HG03280 (cell line): ENCODE results near the gene DOLK.

Experiments
- ATAC-seq: cut with Tn5 transposase; IDR thresholded peaks from one replicate; pipeline ENCODE4 v1.9.1; 2021; ENCODE audit warnings: mild to moderate bottlenecking, moderate library complexity; ENCODE audit not compliant: unreplicated experiment

The DOLK gene

DNA sequence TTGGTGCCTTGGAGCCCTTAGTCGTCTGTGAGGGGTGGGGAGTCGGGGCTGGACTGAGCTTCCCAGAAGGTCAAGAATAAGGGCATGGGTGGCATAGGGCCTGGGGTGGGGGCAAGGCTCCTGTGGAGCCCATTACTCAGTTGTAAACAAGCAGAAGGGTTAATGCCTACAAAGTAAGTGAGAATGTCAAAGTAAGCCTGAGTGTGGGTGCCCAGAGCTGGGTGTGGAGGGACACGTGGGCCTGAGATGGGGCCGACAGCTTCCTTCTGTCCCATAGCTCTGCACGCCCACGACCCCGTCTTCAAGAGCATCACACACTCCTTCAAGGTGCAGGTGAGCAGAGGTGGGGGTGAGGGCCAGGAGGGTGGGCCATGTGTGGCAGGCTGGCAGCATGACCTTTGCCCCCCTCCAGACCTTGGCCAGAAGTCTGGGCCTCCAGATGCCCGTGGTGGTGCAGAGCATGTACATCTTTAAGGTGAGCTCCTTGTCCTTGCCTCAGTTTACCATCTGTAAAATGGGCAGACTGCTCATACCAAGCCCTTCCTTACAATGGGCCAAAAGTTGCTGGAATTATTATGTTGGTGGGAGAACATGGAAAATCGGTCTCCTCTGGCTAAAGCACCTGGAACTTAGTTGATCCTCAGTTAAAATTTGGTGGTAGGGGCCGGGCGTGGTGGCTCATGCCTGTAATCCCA lies 11.1 kb downstream of the DOLK start:
- ATAC-seq, result no peak

DNA sequence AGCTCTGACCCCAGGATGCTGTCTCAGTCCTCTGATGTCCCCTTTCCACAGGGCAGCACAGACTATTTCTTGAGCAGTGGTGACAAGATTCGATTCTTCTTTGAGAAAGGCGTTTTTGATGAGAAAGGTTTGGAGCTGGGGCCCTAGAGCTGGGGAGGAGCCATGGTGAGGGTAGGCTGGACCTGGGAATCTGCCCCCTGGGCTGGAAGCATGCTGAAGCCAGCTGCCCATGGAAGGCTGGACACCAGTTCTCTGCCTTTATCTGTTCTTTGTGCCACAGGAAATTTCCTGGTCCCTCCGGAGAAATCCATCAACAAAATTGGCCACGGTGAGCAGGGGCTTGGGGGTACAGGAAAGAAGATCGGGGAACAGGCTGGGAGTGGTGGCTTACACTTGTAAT lies 13.7 kb downstream of the DOLK start:
- no peak for ATAC-seq

DNA sequence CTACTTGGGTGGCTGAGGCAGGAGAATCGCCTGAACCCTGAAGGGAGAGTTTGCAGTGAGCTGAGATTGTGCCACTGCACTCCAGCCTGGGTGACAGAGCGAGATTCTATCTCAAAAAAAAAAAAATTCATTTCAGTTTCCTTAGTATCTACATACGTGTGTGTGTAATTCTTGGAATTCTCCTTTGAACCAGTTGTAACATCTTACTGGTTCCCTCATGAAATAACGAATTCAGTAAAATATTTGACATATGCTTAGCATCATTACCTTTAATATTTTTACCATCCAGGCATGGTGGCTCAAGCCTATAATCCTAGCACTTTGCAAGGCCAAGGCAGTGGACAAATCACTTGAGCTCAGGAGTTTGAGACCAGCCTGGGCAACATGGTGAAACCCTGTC lies 17.8 kb downstream of the DOLK start:
- ATAC-seq, result no peak

DNA sequence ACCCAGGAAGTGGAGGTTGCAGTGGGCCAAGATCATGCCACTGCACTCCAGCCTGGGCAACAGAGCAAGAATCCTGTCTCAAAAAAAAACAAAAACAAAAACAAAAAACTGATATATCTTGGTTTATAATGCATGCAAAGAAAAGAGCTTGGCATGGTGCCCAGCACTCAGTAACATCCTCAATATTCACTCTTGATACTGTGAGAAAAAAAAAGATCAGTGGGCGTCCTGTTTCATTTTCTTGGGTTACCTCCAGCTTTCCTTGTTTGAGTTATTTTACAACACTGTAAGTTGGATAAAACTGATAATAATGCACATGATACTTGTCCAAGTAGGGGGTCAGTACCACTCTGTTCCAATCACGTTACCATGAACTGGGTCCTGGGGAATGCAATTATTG lies 18.8 kb downstream of the DOLK start:
- ATAC-seq, result no peak

DNA sequence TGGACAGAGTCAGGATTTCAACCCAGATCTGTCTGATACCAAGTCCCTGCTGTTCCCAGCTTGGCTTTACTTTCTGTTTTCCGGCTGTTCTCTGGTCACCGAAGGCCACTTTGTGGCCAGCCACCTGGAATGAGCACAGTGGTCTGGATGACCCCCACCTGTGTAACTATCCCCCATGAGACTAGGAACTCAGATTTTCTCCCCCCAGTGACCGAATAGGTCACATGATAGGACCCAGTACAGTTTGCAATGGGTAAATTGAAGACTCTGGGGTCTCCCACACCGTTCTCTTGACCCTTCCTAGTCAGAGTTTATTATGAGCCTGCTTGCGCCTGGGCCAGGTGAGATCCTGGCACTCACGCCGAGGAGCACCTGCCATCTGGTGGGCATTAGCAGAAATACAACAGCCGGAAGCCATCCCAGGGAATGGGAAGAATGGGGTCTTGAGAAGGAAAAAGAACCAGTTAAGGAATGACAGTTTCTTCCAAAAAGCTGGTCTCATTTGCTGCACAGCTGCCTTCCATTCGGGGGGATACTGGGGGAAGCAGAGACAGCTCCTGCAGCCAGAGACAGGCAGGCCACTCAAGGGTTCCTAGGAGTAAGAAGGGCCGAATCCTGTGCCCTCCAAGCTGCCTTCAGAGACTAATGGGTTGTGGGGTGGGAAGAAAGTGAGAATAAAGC lies 19.5 kb downstream of the DOLK start:
- no peak for ATAC-seq

DNA sequence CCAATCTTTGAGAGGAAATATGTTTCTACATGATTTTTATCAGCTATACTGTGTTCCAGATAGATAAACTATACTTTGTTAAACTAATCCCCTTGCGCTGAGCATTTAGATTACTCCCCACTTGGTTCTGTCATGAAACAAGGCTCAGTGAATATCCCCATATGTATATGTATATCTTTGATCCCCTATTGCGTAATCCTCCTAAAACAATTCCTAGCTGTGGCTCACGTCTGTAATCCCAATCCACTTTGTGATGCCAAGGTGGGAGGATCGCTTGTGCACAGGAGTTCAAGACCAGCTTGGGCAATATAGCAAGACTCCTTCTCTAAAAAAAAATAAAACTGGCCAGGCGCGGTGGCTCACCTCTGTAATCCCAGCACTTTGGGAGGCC lies 23.9 kb downstream of the DOLK start:
- ATAC-seq, result no peak

DNA sequence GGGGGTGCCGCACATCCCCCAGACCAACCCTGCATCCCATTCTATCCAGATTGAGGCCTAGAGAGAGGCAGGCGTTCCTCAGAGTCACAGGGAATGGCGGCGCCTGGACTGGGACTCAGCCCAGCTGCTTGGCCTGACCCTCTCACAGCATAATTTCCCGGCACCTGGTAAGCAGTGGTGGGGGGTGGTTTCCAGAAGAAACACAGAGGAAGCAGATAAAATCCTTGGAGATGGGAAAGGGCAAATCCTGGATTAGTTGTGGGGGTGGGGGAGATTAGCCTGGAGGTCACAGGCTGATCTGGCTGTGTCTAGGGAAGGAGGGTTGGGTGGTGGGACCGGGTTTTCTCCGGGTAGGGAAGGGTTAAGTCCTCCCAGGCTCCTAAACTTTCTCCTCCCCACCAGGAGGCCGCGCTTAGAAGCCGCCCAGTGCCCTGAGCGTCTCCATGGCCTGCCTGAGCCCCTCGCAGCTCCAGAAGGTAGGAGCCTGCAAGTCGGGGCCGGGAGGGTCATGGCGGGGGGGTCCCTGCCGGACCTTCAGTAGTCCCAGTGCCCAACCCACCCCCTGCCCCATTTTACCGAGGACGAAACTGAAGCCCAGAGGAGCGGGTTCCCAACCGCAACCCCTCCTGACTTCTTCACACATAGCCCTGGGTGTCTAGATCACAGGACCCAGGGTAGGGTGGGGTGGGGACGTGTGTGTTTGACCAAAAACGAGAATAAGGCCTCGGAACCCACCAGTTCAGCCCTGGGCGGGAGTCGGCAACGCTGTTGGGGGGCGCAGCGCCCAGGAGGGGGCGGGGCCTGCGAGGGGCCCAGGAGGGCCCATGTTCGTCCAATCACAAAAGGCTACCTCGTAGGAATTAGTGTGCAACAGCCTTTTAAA lies 25.3 kb downstream of the DOLK start:
- ATAC-seq, result no peak

DNA sequence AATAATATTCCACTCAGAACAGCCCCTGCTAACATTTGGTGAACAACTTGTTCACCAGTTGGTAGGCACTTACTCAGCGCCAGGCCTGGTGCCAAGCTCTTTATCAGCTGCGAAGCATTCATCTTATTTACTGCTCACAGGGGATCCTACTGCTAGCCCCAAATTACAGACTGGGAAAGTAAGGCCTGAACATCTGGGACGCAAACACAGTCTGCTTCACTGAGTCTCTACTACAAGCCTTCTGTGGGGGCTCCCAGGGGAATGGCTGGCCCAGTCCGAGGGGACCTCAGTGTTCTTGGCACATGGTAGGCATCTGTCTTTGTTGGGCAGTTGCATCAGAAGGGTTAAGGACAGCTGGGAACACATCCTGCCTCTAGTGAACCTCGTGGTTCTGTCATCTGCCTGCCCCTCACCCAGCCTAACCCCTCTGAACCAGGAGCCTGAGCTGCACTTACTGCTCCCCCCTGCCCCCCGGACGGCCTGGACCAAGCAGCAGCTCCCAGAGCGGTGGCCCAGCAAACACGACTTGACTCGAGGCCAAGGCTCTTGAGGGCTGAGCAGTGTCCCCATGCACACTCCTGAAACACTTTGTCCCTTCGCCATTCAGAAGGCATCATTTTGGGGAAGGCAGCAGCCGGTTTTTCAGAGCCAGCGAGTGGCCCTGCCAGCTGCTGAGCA lies 26.9 kb downstream of the DOLK start, which contains the start of gene PHYHD1:
TSS of gene PHYHD1 (plus strand) at position 602 of the 678 bp plus-strand sequence. CDS start 1,342 bp downstream, outside the sequence.
- no peak for ATAC-seq

DNA sequence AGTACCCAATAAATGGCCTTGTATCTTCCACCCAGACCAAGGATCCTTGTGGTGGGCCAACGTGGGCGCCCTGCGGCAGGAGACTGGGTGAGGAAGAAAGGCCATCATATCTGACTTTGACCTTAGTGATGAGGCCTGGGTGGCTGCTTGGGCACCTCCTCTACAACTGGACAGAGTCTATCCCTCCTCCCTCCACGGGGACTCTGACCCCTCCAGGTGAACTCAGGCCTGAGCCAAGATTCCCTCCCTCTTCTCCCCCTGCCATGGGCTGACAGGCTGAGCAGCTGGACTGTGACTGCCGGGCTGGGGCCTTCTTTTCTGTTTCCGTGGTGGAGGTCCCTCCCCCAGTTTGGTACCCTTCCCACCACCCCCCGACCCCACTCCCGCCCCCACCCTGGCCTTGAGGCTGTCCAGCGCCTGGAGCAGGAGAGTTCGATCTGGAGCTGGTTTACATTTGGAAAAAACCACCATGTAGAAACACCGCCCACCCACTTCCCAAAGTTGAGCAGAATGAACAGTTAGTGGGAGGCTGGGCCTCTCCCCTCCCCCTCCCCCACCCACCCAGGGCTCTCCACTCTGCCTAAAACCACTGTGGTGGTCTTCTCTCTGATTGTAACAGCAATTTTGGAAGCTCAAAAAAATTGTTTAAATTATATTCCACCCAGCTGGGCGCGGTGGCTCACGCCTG lies 27.9 kb downstream of the DOLK start:
- ATAC-seq, result no peak

DNA sequence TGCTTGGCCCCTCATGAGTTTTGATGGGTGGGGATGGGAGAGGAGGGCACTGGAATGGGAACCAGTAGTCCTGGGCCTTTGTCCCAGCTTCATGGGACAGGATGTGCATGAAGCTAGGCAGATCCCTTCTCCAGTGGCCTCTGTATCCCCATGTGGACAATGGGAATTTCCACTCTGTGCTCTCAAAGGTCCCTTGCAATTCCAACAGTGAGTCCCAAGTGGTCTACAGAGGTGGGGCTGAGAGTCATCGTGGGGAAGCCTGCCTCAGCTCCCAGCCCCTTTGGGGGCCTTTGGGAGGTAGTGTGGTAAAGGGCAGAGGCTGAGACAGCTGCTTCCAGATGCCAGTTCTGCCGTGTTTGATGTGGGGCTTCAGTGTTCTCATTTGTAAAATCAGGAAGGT lies 28.5 kb downstream of the DOLK start:
- ATAC-seq, result no peak

DNA sequence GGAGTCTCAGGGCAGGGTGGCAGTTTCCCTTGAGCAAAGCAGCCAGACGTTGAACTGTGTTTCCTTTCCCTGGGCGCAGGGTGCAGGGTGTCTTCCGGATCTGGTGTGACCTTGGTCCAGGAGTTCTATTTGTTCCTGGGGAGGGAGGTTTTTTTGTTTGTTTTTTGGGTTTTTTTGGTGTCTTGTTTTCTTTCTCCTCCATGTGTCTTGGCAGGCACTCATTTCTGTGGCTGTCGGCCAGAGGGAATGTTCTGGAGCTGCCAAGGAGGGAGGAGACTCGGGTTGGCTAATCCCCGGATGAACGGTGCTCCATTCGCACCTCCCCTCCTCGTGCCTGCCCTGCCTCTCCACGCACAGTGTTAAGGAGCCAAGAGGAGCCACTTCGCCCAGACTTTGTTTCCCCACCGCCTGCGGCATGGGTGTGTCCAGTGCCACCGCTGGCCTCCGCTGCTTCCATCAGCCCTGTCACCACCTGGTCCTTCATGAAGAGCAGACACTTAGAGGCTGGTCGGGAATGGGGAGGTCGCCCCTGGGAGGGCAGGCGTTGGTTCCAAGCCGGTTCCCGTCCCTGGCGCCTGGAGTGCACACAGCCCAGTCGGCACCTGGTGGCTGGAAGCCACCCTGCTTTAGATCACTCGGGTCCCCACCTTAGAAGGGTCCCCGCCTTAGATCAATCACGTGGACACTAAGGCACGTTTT lies 30.1 kb downstream of the DOLK start:
- ATAC-seq, result no peak

DNA sequence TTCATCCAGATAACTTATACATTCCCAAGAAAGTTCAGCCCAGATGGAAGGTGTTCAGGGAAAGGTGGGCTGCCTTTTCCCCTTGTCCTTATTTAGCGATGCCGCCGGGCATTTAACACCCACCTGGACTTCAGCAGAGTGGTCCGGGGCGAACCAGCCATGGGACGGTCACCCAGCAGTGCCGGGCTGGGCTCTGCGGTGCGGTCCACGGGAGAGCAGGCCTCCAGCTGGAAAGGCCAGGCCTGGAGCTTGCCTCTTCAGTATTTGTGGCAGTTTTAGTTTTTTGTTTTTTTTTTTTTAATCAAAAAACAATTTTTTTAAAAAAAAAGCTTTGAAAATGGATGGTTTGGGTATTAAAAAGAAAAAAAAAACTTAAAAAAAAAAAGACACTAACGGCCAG lies 30.7 kb downstream of the DOLK start:
- no peak for ATAC-seq

DNA sequence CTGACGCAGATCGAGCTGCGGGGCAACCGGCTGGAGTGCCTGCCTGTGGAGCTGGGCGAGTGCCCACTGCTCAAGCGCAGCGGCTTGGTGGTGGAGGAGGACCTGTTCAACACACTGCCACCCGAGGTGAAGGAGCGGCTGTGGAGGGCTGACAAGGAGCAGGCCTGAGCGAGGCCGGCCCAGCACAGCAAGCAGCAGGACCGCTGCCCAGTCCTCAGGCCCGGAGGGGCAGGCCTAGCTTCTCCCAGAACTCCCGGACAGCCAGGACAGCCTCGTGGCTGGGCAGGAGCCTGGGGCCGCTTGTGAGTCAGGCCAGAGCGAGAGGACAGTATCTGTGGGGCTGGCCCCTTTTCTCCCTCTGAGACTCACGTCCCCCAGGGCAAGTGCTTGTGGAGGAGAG lies 31.2 kb downstream of the DOLK start:
- no peak for ATAC-seq

DNA sequence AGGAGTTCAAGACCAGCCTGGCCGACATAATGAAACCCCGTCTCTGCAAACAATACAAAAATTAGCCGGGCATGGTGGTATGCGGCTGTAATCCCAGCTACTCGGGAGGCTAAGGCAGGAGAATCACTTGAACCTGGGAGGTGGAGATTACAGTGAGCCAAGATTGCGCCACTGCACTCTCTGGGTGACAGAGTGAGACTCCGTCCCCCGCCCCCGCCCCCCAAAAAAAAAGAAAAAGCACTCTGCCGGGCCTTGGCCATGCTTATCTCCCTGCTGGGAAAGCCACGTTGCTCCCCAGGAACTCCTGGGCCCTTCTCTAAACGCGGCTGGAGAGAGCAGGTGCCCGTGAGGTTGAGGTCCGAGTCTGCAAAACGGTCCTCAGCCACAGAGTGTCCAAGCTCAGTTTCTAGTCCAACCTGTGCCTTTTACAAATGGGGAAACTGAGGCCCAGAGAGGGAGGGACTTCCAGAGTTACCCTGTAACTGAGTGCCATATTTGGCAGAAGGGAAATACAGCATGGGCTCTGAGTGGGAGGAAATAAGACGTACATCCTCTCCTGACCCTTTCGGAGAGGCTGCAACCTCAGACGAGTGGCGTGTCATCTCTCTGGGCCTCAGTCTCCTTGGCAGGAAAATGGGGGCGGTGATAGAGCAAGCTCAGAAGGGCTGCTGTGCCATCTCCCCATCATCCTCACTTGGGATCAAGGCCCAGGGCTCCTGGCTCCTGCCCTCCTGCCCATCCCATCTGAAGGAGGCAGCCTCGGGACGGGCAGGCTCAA lies 33.2 kb downstream of the DOLK start:
- ATAC-seq, result no peak

DNA sequence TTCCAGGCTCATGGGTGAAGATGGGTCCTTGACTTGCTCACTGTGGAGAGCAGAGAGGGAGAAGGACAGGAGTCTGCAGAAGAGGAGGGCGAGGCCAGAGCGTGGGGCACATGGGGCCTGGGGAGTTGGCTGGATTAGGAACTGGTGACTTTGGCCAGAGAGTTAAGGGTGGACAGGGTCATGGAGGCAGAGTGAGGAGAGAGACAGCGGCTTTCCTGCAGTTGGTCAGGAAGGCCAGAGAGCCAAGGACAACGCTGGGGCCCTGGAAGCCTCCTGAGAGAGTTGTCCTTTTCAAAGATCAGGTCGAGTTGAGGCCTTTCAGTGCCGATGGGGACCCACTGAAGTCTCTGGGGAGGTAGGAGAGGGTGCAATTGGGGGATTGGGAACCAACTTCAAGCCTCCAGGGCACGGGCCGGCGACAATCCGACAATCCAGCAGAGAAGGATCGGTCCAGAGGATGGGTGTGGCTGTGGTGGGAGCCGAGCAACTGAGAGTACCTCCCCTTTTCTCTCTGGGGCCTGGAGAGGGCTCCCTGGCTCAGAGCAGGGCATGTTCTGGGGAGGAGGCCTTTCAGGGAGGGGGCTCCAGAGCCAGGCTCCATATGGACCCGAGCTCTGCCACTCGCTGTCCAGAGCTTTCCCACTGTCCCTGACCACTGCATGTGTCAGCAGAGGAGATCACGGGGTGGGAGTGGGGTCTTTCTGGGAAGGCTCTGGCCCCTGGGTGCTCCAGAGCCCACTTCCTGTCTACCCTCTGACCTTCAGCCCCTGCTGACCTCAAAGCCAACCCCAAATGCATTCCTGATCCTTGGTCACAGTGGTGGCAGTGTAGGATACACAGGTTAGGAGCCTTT lies 34.1 kb downstream of the DOLK start:
- no peak for ATAC-seq

DNA sequence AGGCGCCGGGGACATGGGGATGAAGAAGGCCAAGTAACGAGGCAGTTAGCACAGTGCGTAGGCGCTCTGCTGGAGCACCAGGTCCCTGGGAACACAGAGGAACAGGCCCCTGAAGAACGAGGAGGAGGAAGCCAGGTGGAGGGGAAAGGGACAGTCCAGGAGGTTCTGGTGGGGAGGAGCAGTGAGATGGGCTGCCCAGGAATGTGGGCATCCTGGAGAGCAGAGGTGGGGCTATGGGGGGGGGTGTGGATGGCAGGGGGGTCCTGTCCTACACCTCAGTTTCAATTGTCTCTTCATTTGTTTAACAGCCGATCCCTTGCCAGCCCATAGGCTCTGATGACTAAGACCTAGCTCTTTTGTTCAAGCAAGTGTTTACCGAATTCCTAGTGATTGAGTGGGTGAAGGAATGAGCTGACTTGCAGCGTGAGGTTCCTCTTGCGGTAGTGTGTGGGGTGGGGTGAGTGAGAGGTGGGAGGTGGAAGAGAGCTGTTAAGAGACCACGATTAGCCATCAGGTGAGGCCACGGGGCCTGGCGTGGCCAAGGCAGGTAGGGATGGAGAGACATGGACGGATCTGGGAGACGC lies 35.0 kb downstream of the DOLK start:
- ATAC-seq, result no peak

DNA sequence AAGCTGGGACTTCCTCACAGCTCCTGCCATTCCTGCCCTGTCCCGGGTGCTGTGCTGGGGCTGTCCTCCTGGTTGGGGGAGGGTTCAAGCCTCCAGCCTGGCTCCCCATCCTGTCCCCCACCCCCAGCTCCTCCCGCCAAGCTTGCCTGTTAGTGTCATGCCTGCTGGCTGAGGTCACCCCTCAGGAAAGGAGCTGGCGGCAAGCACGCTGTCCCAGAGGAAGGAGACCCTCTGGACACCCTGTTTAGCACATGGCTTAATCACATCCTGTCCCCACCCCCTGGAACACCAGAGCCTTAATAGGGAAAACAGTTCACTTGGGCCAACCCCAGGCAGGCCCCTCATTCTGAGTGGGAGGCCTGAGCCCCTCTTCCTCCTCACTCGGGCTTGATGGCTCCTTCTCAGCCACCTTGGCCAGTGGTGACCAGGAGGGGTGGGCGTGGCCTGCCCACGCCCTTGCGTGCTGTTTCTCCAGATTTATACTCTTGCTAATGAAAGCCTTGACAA lies 35.8 kb downstream of the DOLK start:
- no peak for ATAC-seq

DNA sequence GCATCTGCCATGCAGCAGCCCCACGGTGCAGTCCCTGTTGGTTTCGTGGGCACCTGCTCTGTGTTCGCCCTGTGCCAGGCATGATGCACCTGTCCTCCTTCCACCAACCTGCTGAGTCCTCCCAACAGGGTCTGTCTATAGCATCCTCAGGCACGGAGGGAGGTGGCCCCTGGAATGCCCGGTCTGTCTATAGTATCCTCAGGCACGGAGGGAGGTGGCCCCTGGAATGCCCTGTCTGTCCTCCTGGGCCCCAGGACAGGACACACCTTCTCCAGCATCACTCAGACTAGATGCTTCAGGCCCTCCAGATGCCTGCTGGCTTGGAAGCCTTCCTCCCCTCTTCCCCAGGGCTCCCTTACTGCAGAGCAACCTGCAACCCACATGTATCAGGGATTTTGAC lies 36.5 kb downstream of the DOLK start:
- no peak for ATAC-seq
